ENCODE data around the gene ATP2A3.

ATP2A3 gene

DNA sequence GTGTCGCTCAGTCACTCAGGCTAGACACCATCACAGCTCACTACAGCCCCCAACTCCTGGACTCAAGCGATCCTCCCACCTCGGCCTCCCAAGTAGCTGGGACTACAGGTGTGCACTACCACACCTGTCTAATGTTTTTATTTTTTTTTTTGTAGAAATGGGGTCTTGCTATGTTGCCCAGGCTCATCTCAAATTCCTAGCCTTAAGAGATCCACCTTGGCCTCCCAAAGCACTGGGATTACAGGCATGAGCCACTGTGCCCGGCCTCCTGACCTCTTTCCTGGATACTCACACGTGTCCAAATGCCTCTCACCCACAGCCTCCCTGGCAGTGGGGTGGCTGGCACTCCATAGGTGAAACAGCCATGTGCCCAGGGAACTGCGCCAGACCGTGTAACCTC is 88.9 kb downstream of the ATP2A3 start:
- H4K20me1 ChIP-seq (ENCODE audit: insufficient read depth, low read length), result no peaks in the 10 kb centered on the region
- no peak overlapping the region for H3K4me2 ChIP-seq (ENCODE audit: low read length)
- no peaks in the 10 kb centered on the region for H3K9me2 ChIP-seq (ENCODE audit: low read depth, low read length)
- TF ChIP-seq CTCF (IDR thresholded peaks at IDR 0.05; ENCODE audit: low read length), result no peak
- no peak for TF ChIP-seq EZH2 (IDR thresholded peaks at IDR 0.05; ENCODE audit: borderline replicate concordance, low read length)
- peaks cover 7% of the 10 kb centered on the region; the same call in 1 of the 2 replicates for H3K27me3 ChIP-seq (ENCODE audit: insufficient read depth, low read length)
- no peak overlapping the region for H3K27ac ChIP-seq (ENCODE audit: low read depth, low read length, poor library complexity, severe bottlenecking)
- no peaks in the 10 kb centered on the region for H3K4me1 ChIP-seq (ENCODE audit: insufficient read depth, low read length, severe bottlenecking)
- no peaks in the 10 kb centered on the region for H3K79me2 ChIP-seq (ENCODE audit: insufficient read depth, low read length)
- H3K36me3 ChIP-seq (ENCODE audit: insufficient read depth, low read length), result no peaks in the 10 kb centered on the region
- no peak overlapping the region for H3K4me3 ChIP-seq (ENCODE audit: low read depth, low read length, poor library complexity, severe bottlenecking)
- no peak overlapping the region for H2AFZ ChIP-seq (ENCODE audit: low read length)
- no peak overlapping the region for H3K9ac ChIP-seq (ENCODE audit: low read length)
- H3F3A ChIP-seq (ENCODE audit: insufficient read depth, low read length), result no peaks in the 10 kb centered on the region
- H3K9me3 ChIP-seq (ENCODE audit: low read length), result no peaks in the 10 kb centered on the region

Data from OCI-LY1 (cell line).